Esophagus muscularis mucosa (tissue), 4 donors: Measurements from ENCODE around the gene MIS18A. TPM values are rescaled to one million over a fixed set of nuclear protein-coding genes. Genes with fewer than 3 reads are reported as not detected.
"Not testable (repeated sequence)": the region's sequence is repeated elsewhere in the genome, so short reads cannot be mapped to it uniquely, and the experiment has no call there.

Source experiments
- DNase-seq: peaks from one replicate; pipeline ENCODE4 v3.0.0-alpha.2; 2017; ENCODE audit errors: extremely low spot score
- H3K27ac ChIP-seq, 4 donors: fragments of 200-600 bp; sonication (generic); replicated peaks in 1 of 4; 1 replicate in 3 of 4; 2 replicates in 1 of 4; pipeline ENCODE4 v1.5.1; 2016 to 2019; ENCODE audit warnings: mild to moderate bottlenecking in 1 of 4
- H3K27me3 ChIP-seq, 4 donors: fragments of 200-600 bp; sonication (generic); one replicate each; pipeline versions ENCODE4 v1.5.1 to v1.6.0; 2016 to 2019
- H3K36me3 ChIP-seq, 4 donors: fragments of 200-600 bp; sonication (generic); one replicate each; pipeline ENCODE4 v1.5.1; 2016 to 2019
- H3K4me1 ChIP-seq, 4 donors: fragments of 200-600 bp; sonication (generic); one replicate each; pipeline ENCODE4 v1.5.1; 2016 to 2019
- H3K4me3 ChIP-seq, 4 donors: fragments of 200-600 bp; sonication (generic); 1 replicate in 2 of 4; 2 replicates in 2 of 4; pipeline ENCODE4 v1.5.1; 2016 to 2019; ENCODE audit warnings: mild to moderate bottlenecking in 4 of 4, moderate library complexity in 1 of 4
- H3K9me3 ChIP-seq, 4 donors: fragments of 200-600 bp; sonication (generic); 1 replicate in 3 of 4; 2 replicates in 1 of 4; pipeline ENCODE4 v1.5.1; 2016 to 2019
- EP300 ChIP-seq: sonication (generic); formaldehyde crosslinking; IDR thresholded peaks from one replicate; pipeline ENCODE4 v1.6.1; 2017; ENCODE audit warnings: antibody characterized with exemption
- POLR2A ChIP-seq: fragments of 450-650 bp; IDR thresholded peaks from one replicate; pipeline ENCODE4 v1.6.1; 2017; ENCODE audit warnings: antibody characterized with exemption, moderate library complexity, mild to moderate bottlenecking, low read depth
- POLR2AphosphoS5 ChIP-seq, 2 donors: sonication (generic); formaldehyde crosslinking; IDR thresholded peaks; one replicate each; pipeline ENCODE4 v1.6.1; 2017; ENCODE audit warnings: antibody characterized with exemption in 2 of 2
- WGBS: methylation state at CpG from one replicate; pipeline ENCODE4 v1.1.5; 2018; 5-methylcytosine and 5-hydroxymethylcytosine counted together
- intact Hi-C: fragments of 100-400 bp; cut with DNase I; formaldehyde crosslinking; loops from one replicate; pipeline ENCODE4 v1.15.1; 2023
- total RNA-seq, 4 donors: library from RNA; depleted of rRNA; stranded (reverse); fragments of >200 nt; gene quantifications; one replicate each; pipeline versions ENCODE4 v1.1.0 to v1.2.1, GENCODE V29; 2016
- TF ChIP-seq, protein P1 (sequence below), 3 experiments: fragments of 200-600 bp in 2 of 3; fragments of 450-650 bp in 1 of 3; sonication (generic) in 2 of 3; IDR thresholded peaks; one replicate each; pipeline ENCODE4 v1.5.1; 2017 to 2019; ENCODE audit warnings: antibody characterized with exemption in 3 of 3, mild to moderate bottlenecking in 2 of 3, moderate library complexity in 1 of 3

The MIS18A gene
- total RNA-seq, 4 donors from 2014 or later, result 3.0 to 4.6 (median 3.2) TPM

DNA sequence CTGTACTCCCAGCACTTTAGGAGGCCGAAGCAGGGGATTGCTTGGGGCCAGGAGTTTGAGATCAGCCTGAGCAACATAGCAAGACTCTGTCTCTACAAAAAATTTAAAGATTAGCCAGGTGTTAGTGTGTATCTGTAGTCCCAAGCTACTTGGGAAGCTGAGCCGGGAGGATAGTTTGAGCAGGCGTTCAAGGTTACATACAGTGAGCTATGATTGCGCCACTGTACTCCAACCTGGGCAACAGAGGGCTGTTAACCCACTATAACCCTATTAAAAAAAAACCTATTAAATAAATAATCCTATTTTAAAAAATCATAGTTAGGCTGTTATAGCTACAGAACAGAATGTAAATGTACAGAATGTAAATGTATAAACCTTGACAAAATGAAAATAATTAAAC lies 2.2 kb downstream of the MIS18A start:
- peaks cover 16 to 24% (median 22%) of the 10 kb centered on the region in 4 donors for H3K4me1 ChIP-seq
- no peaks in the 10 kb centered on the region for H3K9me3 ChIP-seq
- no peaks in the 10 kb centered on the region for H3K27me3 ChIP-seq
- TF ChIP-seq POLR2A (no peak), POLR2AphosphoS5 (IDR thresholded peaks at IDR 0.05) (no peak), EP300 (no peak)
- TF ChIP-seq, protein P1, sequence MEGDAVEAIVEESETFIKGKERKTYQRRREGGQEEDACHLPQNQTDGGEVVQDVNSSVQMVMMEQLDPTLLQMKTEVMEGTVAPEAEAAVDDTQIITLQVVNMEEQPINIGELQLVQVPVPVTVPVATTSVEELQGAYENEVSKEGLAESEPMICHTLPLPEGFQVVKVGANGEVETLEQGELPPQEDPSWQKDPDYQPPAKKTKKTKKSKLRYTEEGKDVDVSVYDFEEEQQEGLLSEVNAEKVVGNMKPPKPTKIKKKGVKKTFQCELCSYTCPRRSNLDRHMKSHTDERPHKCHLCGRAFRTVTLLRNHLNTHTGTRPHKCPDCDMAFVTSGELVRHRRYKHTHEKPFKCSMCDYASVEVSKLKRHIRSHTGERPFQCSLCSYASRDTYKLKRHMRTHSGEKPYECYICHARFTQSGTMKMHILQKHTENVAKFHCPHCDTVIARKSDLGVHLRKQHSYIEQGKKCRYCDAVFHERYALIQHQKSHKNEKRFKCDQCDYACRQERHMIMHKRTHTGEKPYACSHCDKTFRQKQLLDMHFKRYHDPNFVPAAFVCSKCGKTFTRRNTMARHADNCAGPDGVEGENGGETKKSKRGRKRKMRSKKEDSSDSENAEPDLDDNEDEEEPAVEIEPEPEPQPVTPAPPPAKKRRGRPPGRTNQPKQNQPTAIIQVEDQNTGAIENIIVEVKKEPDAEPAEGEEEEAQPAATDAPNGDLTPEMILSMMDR (IDR thresholded peaks at IDR 0.05), result no peak
- no peak overlapping the region for H3K27ac ChIP-seq
- H3K4me3 ChIP-seq, result no peak overlapping the region
- peak; percentile 17 for DNase-seq
- 97% methylated on average over 4 of the region's 4 CpGs for WGBS
- intact Hi-C loops, result loop anchor here (10.0 kb wide), 1 partner anchor 612 kb away; no protein-coding TSS in a partner anchor
- peaks cover 0 to 19% (median 9%) of the 10 kb centered on the region in 4 donors for H3K36me3 ChIP-seq

DNA sequence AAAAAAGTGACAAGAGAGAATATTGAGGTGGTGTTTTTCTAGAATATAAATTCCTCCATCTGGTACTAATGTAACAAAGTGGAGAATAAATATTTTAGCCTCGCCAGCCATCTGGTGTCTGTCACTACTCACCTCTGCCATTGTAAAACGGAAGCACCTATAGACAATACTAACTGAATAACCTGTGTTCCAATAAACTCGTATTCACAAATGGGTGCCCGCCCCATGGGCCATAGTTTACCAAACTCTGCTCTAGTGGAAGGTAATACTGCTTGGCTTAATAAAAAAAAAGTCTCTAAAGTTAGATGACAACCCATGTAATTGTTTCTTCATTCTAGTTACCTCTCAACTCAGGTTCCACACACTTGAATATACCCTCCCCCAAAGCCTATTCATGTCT lies 8.1 kb downstream of the MIS18A start:
- Histone ChIP-seq H3K4me3 (no peak overlapping the region), H3K9me3 (no peaks in the 10 kb centered on the region), H3K27ac (no peak overlapping the region), H3K4me1 (no peaks in the 10 kb centered on the region), H3K36me3 (peaks cover 0 to 58% (median 32%) of the 10 kb centered on the region in 4 donors), H3K27me3 (no peaks in the 10 kb centered on the region)
- TF ChIP-seq, protein P1 (IDR thresholded peaks at IDR 0.05), result no peak
- no peak for TF ChIP-seq POLR2AphosphoS5 (IDR thresholded peaks at IDR 0.05)
- no peak for TF ChIP-seq EP300
- TF ChIP-seq POLR2A, result no peak
- 71% methylated on average over 4 of the region's 4 CpGs for WGBS
- intact Hi-C loops, result loop anchor here (10.0 kb wide), 1 partner anchor 606 kb away; no protein-coding TSS in a partner anchor
- DNase-seq, result peak; percentile 53

DNA sequence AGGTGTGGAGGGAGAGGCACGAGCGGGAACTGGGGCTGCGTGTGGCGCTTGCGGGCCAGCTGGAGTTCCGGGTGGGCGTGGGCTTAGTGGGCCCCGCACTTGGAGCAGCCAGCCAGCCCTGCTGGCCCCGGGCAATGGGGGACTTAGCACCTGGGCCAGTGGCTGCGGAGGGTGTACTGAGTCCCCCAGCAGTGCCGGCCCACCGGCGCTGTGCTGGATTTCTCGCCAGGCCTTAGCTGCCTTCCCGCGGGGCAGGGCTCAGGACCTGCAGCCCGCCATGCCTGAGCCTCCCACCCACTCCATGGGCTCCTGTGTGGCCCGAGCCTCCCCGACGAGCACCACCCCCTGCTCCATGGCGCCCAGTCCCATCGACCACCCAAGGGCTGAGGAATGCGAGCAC lies 13.5 kb downstream of the MIS18A start:
- intact Hi-C loops, H3K27ac ChIP-seq, DNase-seq, H3K4me3 ChIP-seq, H3K4me1 ChIP-seq, H3K9me3 ChIP-seq, H3K27me3 ChIP-seq: not testable (repeated sequence)
- H3K36me3 ChIP-seq, result peaks cover 0 to 37% (median 24%) of the 10 kb centered on the region in 4 donors
- 100% methylated on average over 1 of the region's 23 CpGs for WGBS

DNA sequence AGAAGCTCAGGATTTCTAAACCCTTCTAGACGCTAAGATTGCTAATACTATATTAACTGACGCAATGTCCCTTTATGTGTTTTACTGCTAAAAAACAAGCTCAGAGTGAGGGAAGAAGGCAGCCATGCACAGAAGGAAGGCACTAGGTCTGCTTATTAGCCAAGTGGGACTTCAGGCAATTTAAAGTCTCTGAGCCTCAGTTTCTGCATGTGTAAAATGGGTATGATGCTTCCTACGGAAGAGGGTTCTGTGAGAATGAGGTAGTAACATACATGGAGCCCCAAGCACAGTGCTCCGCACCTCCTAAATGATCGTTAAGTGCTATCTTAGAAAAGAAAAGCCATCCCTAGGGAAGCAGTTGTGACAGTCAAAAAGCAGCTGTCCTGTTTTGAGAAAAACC lies 16.9 kb downstream of the MIS18A start:
- TF ChIP-seq, protein P1 (IDR thresholded peaks at IDR 0.05), result no peak
- no peak for DNase-seq
- Histone ChIP-seq H3K4me3 (no peak overlapping the region), H3K36me3 (peaks cover 0 to 7% (median 5%) of the 10 kb centered on the region in 4 donors), H3K4me1 (peaks cover 9 to 17% (median 14%) of the 10 kb centered on the region in 4 donors), H3K9me3 (no peaks in the 10 kb centered on the region), H3K27me3 (no peaks in the 10 kb centered on the region), H3K27ac (no peak overlapping the region)
- 89% methylated on average over 5 of the region's 5 CpGs for WGBS
- intact Hi-C loops, result no loop called here

DNA sequence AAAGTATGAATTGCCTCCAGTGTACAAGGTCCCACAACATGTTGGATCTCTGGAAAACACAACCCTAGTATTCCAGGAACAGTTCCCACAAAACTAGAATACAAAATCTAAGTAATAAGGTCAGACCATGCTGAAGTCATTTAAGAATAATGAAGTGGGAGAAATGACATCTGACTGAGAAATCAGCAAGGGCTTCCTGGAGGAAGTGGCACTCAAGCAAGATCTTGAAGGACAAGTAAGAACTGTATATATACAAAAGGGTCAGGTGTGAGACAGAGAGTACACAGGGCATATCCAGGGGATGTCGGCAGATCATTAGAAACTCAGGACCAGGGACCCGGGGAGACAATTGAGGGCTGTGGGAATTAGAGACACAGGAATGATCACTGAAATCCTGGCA lies 18.7 kb downstream of the MIS18A start:
- H3K36me3 ChIP-seq, result no peaks in the 10 kb centered on the region
- no peaks in the 10 kb centered on the region for H3K9me3 ChIP-seq
- WGBS, result 83% methylated on average over 2 of the region's 2 CpGs
- no peaks in the 10 kb centered on the region for H3K27me3 ChIP-seq
- TF ChIP-seq POLR2AphosphoS5 (IDR thresholded peaks at IDR 0.05), result no peak
- TF ChIP-seq, protein P1 (IDR thresholded peaks at IDR 0.05), result no peak
- TF ChIP-seq EP300, result no peak
- TF ChIP-seq POLR2A, result no peak
- no peak overlapping the region for H3K27ac ChIP-seq
- intact Hi-C loops, result no loop called here
- H3K4me3 ChIP-seq, result no peak overlapping the region
- H3K4me1 ChIP-seq, result peaks cover 15 to 32% (median 26%) of the 10 kb centered on the region in 4 donors
- DNase-seq, result no peak

DNA sequence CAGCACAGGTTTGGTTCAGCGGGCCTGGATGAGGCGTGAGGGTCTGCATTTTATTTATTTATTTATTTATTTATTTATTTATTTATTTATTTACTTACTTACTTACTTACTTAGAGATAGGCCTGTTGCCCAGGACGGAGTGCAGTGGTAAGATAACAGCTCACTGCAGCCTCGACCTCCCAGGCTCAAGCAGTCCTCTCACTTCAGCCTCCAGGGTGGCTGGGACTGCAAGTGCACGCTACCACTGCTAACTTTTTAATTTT lies 20.1 kb downstream of the MIS18A start:
- 85% methylated on average over 5 of the region's 5 CpGs for WGBS
- intact Hi-C loops, result loop anchor here (2.0 to 5.0 kb wide), 3 partner anchors 392 to 526 kb away; partner anchors contain the start of gene SCAF4

More for the DNA sequence above, 20.1 kb downstream of the MIS18A start:
- H3K27me3 ChIP-seq, H3K4me3 ChIP-seq, H3K36me3 ChIP-seq, DNase-seq, H3K27ac ChIP-seq, H3K9me3 ChIP-seq: not testable (repeated sequence)
- H3K4me1 ChIP-seq, result peaks cover 15 to 38% (median 34%) of the 10 kb centered on the region in 4 donors
